ENCODE measurements around the gene ZNF679.

ZNF679 gene

DNA sequence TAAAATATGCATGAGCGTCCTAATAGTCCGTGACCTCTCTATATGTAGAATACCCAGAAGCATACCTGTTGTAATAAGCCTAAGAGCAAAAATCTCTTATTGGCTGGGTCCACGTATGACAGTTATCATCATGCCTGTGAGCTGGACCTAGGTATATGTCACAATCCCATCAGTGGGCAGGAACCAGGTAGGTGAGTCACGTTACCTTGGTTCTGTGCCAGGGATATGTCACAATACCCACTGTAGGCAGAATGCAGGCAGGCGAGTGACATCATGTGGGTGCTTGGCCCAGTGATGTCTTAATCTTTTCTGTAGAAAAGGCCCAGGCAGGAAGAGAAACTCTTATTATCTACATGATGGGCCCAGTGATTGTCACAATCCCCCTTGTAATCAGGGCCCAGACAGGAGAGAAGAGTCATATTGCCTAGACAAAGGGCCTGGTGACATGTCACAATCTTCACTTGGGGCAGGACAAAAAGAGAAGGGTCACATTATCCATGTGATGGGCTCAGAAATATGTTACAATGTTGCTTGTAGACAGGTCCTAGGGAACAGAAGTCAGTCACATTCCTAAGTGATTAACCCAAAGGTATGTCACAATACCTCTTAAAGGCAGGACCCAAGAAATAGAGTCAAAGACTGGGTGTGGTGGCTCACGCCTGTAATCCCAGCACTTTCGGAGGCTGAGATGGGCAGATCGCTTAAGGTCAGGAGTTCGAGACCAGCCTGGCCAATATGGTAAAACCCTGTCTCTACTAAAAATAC lies 72.5 kb downstream of the ZNF679 start:
- TF ChIP-seq, protein P1, sequence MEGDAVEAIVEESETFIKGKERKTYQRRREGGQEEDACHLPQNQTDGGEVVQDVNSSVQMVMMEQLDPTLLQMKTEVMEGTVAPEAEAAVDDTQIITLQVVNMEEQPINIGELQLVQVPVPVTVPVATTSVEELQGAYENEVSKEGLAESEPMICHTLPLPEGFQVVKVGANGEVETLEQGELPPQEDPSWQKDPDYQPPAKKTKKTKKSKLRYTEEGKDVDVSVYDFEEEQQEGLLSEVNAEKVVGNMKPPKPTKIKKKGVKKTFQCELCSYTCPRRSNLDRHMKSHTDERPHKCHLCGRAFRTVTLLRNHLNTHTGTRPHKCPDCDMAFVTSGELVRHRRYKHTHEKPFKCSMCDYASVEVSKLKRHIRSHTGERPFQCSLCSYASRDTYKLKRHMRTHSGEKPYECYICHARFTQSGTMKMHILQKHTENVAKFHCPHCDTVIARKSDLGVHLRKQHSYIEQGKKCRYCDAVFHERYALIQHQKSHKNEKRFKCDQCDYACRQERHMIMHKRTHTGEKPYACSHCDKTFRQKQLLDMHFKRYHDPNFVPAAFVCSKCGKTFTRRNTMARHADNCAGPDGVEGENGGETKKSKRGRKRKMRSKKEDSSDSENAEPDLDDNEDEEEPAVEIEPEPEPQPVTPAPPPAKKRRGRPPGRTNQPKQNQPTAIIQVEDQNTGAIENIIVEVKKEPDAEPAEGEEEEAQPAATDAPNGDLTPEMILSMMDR (conservative IDR thresholded peaks at IDR 0.05; ENCODE audit: low read depth, low read length), result no peak
- Histone ChIP-seq H3K36me3 (ENCODE audit: insufficient read depth) (no peaks in the 10 kb centered on the region), H3K27ac (no peak overlapping the region), H3K4me3 (IDR thresholded peaks at IDR 0.05; ENCODE audit: insufficient read depth, low read depth, low read length) (no peak overlapping the region), H3K9ac (no peak overlapping the region), H3K4me1 (ENCODE audit: low read depth, poor library complexity, severe bottlenecking) (no peaks in the 10 kb centered on the region), H3K4me2 (no peak overlapping the region), H3K27me3 (ENCODE audit: insufficient read depth, low read depth) (no peaks in the 10 kb centered on the region), H3K79me2 (ENCODE audit: insufficient read depth, low read depth) (no peaks in the 10 kb centered on the region), H4K20me1 (ENCODE audit: insufficient read depth) (no peaks in the 10 kb centered on the region), H2AFZ (ENCODE audit: low read depth) (no peak overlapping the region)

DNA sequence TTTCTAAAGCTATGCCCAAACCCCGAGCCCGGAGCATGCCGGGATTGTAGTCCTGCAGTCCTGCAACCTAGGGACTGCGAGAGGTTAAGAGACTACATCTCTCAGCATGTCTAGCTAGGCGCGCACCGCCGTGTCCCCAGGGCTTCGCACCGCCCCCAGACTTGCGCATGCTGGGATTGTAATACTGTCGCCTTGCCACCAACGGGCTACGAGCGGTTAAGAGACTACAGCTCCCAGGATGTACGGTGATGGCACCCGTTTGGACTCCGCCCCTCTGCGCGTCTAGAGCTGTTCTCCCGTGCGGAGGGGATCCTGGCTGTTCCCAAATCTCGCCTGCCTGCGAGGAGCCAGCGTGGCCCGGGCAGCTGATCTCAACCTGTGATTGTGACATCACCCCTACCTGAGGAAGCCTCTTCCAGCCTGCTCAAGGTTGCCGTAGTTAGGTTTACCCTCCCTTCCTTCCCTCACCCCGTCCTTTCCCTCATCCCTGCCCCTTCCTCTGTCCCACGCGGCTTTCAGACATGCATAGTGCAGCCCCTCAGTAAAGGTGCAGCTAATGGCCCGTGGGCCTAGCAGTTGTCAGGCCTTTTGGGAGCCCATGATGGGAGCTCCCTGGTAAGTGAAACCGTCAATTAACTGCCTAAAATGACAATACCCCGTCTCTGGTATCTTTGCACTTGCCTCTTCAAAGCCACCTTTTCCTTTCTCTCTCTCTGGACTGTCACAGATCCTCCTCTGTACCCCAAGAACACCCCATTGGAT lies 79.2 kb downstream of the ZNF679 start:
- H3K4me3 ChIP-seq (IDR thresholded peaks at IDR 0.05; ENCODE audit: insufficient read depth, low read depth, low read length), result no peak overlapping the region
- no peaks in the 10 kb centered on the region for H3K27me3 ChIP-seq (ENCODE audit: insufficient read depth, low read depth)
- no peaks in the 10 kb centered on the region for H3K79me2 ChIP-seq (ENCODE audit: insufficient read depth, low read depth)
- H3K27ac ChIP-seq, result no peak overlapping the region
- no peaks in the 10 kb centered on the region for H4K20me1 ChIP-seq (ENCODE audit: insufficient read depth)
- H2AFZ ChIP-seq (ENCODE audit: low read depth), result no peak overlapping the region
- H3K4me1 ChIP-seq (ENCODE audit: low read depth, poor library complexity, severe bottlenecking), result no peaks in the 10 kb centered on the region
- no peak overlapping the region for H3K4me2 ChIP-seq
- H3K36me3 ChIP-seq (ENCODE audit: insufficient read depth), result no peaks in the 10 kb centered on the region
- no peak overlapping the region for H3K9ac ChIP-seq
- TF ChIP-seq, protein P1 (conservative IDR thresholded peaks at IDR 0.05; ENCODE audit: low read depth, low read length), result no peak

DNA sequence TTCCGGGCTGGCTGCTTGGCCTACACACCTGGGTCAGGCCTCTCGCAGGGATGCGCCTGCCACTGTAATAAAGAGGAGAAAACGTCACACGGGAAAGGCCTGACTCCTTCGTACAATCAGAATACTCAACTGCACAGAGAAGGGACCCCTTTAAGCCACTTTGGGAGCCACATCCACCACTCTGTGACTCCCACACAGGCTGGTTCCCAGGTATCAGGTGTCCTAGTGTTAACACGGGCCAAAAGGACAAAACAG lies 79.7 kb downstream of the ZNF679 start:
- no peak overlapping the region for H3K4me2 ChIP-seq
- H3K27ac ChIP-seq, result no peak overlapping the region
- no peak overlapping the region for H3K4me3 ChIP-seq (IDR thresholded peaks at IDR 0.05; ENCODE audit: insufficient read depth, low read depth, low read length)

DNA sequence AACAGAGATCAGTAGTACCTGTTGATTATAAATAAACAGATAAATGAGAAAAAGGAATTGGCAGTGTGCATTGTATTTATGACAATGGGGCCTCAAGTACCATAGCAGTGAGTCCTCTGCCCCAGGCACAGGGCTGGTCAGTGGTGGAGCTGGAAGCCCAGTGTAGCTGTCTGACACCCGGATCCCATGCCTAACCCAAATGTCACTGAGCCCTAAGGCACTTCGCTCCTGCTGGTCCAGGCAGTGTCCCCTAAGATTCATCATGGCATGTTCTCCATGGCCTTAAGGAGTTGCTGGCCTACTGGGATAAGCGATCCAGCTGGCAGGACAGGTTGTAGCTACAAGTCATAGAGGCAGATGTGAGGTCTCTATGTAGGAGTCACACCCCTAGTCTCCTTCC lies 82.2 kb downstream of the ZNF679 start:
- Histone ChIP-seq H3K27ac (no peak overlapping the region), H3K79me2 (ENCODE audit: insufficient read depth, low read depth) (no peaks in the 10 kb centered on the region)

More for the DNA sequence above, 79.7 kb downstream of the ZNF679 start:
- Histone ChIP-seq H2AFZ (ENCODE audit: low read depth) (no peak overlapping the region), H3K79me2 (ENCODE audit: insufficient read depth, low read depth) (no peaks in the 10 kb centered on the region), H3K27me3 (ENCODE audit: insufficient read depth, low read depth) (no peaks in the 10 kb centered on the region), H4K20me1 (ENCODE audit: insufficient read depth) (no peaks in the 10 kb centered on the region), H3K9ac (no peak overlapping the region), H3K4me1 (ENCODE audit: low read depth, poor library complexity, severe bottlenecking) (no peaks in the 10 kb centered on the region), H3K36me3 (ENCODE audit: insufficient read depth) (no peaks in the 10 kb centered on the region)
- TF ChIP-seq, protein P1 (conservative IDR thresholded peaks at IDR 0.05; ENCODE audit: low read depth, low read length), result no peak

More for the DNA sequence above, 82.2 kb downstream of the ZNF679 start:
- Histone ChIP-seq H4K20me1 (ENCODE audit: insufficient read depth) (no peaks in the 10 kb centered on the region), H3K36me3 (ENCODE audit: insufficient read depth) (no peaks in the 10 kb centered on the region), H3K4me3 (IDR thresholded peaks at IDR 0.05; ENCODE audit: insufficient read depth, low read depth, low read length) (no peak overlapping the region), H3K4me2 (no peak overlapping the region), H3K9ac (no peak overlapping the region), H3K27me3 (ENCODE audit: insufficient read depth, low read depth) (no peaks in the 10 kb centered on the region), H3K4me1 (ENCODE audit: low read depth, poor library complexity, severe bottlenecking) (no peaks in the 10 kb centered on the region), H2AFZ (ENCODE audit: low read depth) (no peak overlapping the region)
- TF ChIP-seq, protein P1 (conservative IDR thresholded peaks at IDR 0.05; ENCODE audit: low read depth, low read length), result no peak
